Breast epithelium (tissue), 3 donors: Measurements from ENCODE around the gene PAPPA.

ENCODE experiments used
- CTCF ChIP-seq, 3 donors: fragments of 450-650 bp; IDR thresholded peaks; one replicate each; pipeline ENCODE4 v1.5.1; 2016 to 2017; ENCODE audit warnings: antibody characterized with exemption in 3 of 3, mild to moderate bottlenecking in 3 of 3, moderate library complexity in 3 of 3
- POLR2A ChIP-seq: fragments of 450-650 bp; IDR thresholded peaks from one replicate; pipeline ENCODE4 v1.6.1; 2016; ENCODE audit warnings: antibody characterized with exemption, mild to moderate bottlenecking, moderate library complexity

DNA sequence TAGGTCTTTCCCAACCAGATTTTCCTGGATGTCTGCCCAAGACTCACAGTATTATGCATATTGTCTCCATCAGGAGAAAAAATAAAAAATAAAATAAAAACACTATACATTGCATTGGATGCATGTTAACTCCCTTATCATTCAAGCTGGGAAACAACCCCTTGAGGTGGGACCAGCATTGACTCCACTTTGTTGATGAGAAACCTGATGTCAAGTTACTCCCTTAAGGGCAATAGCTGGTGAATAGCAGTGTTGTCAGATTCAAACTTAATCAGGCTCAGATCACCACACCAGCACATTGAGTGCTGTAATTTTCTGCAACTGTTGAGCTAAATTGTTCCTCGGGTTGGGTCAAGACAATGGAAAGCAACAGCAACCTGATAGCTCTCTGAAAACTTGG, 269.6 kb downstream of the PAPPA start:
- no peak for TF ChIP-seq CTCF (IDR thresholded peaks at IDR 0.05)
- TF ChIP-seq POLR2A, result no peak
